GM12873 (cell line): ENCODE results near the gene OSGEP.

ENCODE experiments used
- CTCF ChIP-seq: IDR thresholded peaks from 2 replicates; pipeline ENCODE4 v1.5.1; 2012; ENCODE audit warnings: low read depth, mild to moderate bottlenecking, moderate library complexity, low read length, control low read depth; ENCODE audit not compliant: insufficient read depth; ENCODE audit errors: missing control alignments

Gene OSGEP

GRCh38 chr14:20435582-20436362, 18.8 kb downstream of the OSGEP start, which contains the start of gene KLHL33:
Gene KLHL33 (minus strand): TSS chr14:20436166. CDS start chr14:20435811, 355 bp downstream.
- no peak for TF ChIP-seq CTCF

- TF ChIP-seq CTCF, result no peak
Measured at GRCh38 chr14:20434701-20435581, 19.7 kb downstream of the OSGEP start.

GRCh38 chr14:20429801-20430669, 24.6 kb downstream of the OSGEP start:
- no peak for TF ChIP-seq CTCF

GRCh38 chr14:20428802-20429201, 25.8 kb downstream of the OSGEP start:
- TF ChIP-seq CTCF, result no peak

- TF ChIP-seq CTCF, result no peak
Measured at GRCh38 chr14:20428010-20428365, 26.6 kb downstream of the OSGEP start.

- TF ChIP-seq CTCF, result no peak
Measured at GRCh38 chr14:20427231-20428009, 27.2 kb downstream of the OSGEP start.
